ENCODE data around the gene AGL.
"Not testable (repeated sequence)": the region's sequence is repeated elsewhere in the genome, so short reads cannot be mapped to it uniquely, and the experiment has no call there.

AGL gene

GRCh38 chr1:99944192-99944591 is 94.0 kb downstream of the AGL start:
- no peak for DNase-seq

- no peak for DNase-seq
These were observed 95.0 kb downstream of the AGL start for GRCh38 chr1:99945174-99945573.

GRCh38 chr1:99950486-99950885 is 100.3 kb downstream of the AGL start:
- DNase-seq: no peak

- no peak for DNase-seq
These were observed 102.4 kb downstream of the AGL start for GRCh38 chr1:99952522-99952921.

GRCh38 chr1:99955375-99955774 is 105.2 kb downstream of the AGL start:
- DNase-seq: no peak

GRCh38 chr1:99956755-99957154 is 106.6 kb downstream of the AGL start:
- DNase-seq: no peak

GRCh38 chr1:99957818-99958217 is 107.7 kb downstream of the AGL start:
- no peak for DNase-seq

GRCh38 chr1:99959189-99959705 is 109.1 kb downstream of the AGL start:
- DNase-seq: not testable (repeated sequence)

- not testable (repeated sequence) for DNase-seq
These were observed 110.1 kb downstream of the AGL start for GRCh38 chr1:99960260-99960659.

- DNase-seq: no peak
These were observed 113.1 kb downstream of the AGL start for GRCh38 chr1:99963041-99963795.

GRCh38 chr1:99964806-99965205 is 114.6 kb downstream of the AGL start:
- DNase-seq: no peak

GRCh38 chr1:99965646-99966375 is 115.7 kb downstream of the AGL start:
- DNase-seq: no peak

GRCh38 chr1:99968214-99968613 is 118.1 kb downstream of the AGL start:
- DNase-seq: no peak

- DNase-seq: no peak
These were observed 119.1 kb downstream of the AGL start for GRCh38 chr1:99969260-99969728.

- DNase-seq: peak; percentile 80
These were observed 119.8 kb downstream of the AGL start, which contains the start of gene SLC35A3 for GRCh38 chr1:99969729-99970621. Gene SLC35A3, plus strand, starts transcription at chr1:99969996. Its CDS starts 23,559 bp downstream, at chr1:99993555.

GRCh38 chr1:99970713-99971255 is 120.6 kb downstream of the AGL start:
- DNase-seq: peak; percentile 26

- DNase-seq: not testable (repeated sequence)
These were observed 121.9 kb downstream of the AGL start for GRCh38 chr1:99972066-99972465.

Measured in hematopoietic multipotent progenitor cell treated with erythropoietin and hydrocortisone succinate and interleukin-3 and kit ligand, for 8 days (in vitro differentiated cells).